ENCODE data around the gene INAFM2.

The INAFM2 gene

DNA sequence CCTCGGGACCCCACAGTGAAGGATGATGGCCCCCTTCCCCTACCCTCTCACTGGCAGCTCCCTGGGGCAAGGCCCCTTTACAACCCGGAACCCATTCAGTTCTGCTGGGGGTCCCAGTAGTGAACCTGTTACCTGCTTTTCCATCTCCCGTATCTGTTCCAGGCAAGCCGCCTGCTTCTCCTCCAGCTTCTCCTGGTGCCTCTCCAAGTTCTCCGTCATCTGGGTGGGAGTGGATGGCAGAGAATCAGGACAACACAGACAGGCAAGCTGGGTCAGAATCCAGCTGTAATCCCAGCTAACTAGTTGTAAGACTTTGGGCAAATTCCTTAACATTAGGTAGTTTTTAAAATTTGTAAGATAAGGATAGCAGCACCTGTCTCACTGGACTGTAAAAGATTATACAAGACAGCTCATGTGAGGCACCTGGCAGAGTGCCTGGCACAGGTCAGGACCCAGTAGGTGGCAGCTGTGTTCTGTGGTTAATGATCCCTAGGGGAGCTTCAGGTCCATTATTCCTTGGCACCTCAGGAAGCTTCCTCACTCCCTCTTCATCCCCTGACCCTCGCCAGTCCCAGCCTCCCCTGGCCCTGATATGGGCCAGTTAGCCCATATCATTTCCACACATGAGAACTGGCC, 34.2 kb upstream of the INAFM2 start:
- DNase-seq, result no peak

- no peak for DNase-seq
Measured at GRCh38 chr15:40290545-40290917, 33.0 kb upstream of the INAFM2 start.

DNA sequence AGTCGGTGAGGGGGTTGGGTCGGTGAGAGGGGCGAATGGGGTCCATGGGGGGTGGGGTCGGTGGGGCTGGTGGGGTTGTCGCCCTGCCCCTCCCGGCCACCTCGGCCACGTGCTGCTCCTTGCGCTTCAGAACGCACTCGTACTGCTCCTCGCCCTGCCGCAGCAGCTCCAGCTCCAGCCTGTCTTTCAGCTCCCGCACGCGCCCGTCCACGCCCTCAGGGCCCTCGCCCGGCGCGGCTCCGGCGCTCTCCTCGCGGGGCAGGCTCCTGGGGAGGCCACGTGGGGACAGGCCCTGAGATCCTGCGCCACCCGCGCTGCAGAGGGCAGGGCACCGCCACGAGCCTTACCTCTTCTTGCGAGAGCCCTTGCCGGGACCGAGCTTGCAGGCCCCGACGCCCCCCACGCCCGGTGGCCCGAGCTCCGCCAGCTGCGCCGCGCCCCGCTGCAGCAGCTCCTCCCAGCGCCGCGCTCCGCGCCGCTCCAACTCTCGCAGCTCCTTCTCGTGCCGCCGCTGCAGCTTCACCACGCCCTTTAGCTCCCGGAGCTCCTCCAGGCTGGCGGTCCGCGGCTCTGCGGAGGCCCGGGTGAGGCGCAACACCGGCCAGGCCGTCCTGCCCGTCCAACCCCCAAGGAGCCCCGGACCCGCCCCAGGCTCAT, 32.4 kb upstream of the INAFM2 start:
- DNase-seq, result no peak

- DNase-seq, result no peak
Measured at GRCh38 chr15:40292246-40292645, 31.2 kb upstream of the INAFM2 start.

DNA sequence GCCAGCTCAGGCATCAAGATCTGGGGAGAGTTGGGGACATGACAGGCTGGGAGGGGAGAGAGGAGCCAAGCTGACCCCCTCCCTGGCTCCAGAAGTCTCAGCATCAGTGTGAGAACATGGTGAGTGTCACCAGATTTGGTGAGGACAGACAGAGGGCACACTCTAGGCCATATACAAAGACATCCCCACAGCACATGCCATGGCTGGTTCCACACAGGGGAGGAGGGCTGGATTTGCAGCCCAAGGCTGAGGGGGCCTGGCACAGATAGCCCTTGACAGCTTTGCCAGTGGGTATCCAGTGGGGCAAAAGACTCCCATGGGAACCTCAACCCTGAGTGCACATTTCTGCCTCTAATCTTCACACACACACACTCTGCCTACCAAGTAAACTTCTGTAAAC, 30.5 kb upstream of the INAFM2 start:
- DNase-seq, result no peak

GRCh38 chr15:40293905-40294895, 29.3 kb upstream of the INAFM2 start:
- no peak for DNase-seq

- DNase-seq, result no peak
Measured at GRCh38 chr15:40295297-40295696, 28.2 kb upstream of the INAFM2 start.

- no peak for DNase-seq
Measured at GRCh38 chr15:40295877-40296560, 27.5 kb upstream of the INAFM2 start.

GRCh38 chr15:40296561-40297230, 26.8 kb upstream of the INAFM2 start:
- no peak for DNase-seq

- DNase-seq, result no peak
Measured at GRCh38 chr15:40297356-40297755, 26.1 kb upstream of the INAFM2 start.

- DNase-seq, result no peak
Measured at GRCh38 chr15:40298216-40298935, 25.1 kb upstream of the INAFM2 start.

- DNase-seq, result no peak
Measured at GRCh38 chr15:40300367-40300766, 23.1 kb upstream of the INAFM2 start.

DNA sequence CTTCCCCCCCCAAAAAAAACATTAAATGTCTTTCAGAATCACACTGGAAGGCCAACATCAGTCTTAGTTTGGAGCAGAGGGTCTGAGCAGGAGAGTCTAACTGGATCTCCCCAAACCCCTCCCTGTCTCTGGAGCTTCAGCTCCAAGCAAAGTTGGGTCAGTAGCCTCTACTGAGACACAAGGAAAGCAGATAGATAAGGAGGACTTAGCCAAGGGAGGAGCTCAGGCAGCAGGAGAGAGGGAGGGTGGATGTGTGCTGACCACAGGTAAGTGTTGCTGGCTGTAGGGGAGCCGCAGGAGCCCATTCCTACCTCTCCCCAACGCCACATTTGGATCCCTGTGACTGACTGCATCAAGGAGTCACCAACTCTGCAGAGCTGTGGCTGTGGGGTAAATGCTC, 22.7 kb upstream of the INAFM2 start:
- DNase-seq, result no peak

- no peak for DNase-seq
Measured at GRCh38 chr15:40301467-40302179, 21.9 kb upstream of the INAFM2 start.

DNA sequence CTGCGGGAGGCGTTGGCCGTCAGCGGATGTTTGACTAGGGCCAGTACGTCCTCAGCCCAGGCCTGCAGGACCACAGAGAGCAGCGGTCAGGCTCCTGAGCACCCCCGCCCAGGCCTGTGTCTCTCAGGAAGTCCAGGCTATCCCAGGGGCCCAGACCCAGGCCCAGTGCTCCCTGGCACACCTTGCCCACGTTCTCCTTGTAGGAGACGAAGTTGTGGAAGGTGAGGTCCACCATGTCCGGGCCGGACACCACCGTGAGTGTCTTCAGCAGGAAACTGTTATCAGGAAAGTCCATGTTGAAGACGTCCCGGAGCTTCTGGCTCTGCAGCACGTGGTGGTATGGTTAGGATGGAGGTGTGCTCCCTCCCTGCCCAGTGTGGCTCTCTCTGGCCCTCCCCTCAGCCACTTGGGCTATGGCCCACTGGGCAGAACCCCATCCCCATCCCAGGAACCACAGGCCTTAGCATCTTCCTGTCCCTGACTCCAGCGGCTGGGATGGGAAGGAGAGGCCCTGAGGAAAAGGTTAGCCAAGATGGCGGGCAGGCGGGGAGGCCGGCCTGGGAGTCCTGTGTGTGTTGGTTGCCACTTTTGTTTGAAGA, 21.1 kb upstream of the INAFM2 start:
- DNase-seq, result no peak

- no peak for DNase-seq
Measured at GRCh38 chr15:40302981-40303380, 20.5 kb upstream of the INAFM2 start.

DNA sequence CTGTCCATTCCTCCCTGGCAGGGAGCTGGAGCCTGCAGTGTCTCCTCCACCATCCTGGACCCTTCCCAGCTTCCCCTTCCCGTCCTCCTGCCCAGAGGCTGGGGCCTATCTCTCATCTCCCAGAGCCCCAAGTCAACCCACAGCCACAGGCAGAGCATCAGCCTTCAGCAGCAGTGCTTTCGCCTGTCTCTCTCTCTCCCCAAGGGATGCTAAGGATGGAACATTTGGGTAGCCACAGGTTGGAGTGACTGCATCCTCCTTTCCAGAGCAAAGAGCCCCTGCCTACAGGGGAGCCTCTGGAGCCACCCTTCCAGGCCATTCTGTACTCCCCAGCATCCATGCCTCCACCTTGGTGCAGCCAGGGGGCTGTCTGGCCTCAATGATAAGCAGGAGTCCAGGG, 19.9 kb upstream of the INAFM2 start:
- DNase-seq, result no peak

GRCh38 chr15:40305281-40305680, 18.2 kb upstream of the INAFM2 start:
- DNase-seq, result no peak

- no peak for DNase-seq
Measured at GRCh38 chr15:40306371-40306770, 17.1 kb upstream of the INAFM2 start.

GRCh38 chr15:40306908-40307307, 16.6 kb upstream of the INAFM2 start:
- DNase-seq, result peak; percentile 32

Measured in OCI-M1 (cell line).